Retinal pigment epithelial cell (primary cell): ENCODE data around the gene KCNH3.
"Not testable (repeated sequence)": the region's sequence is repeated elsewhere in the genome, so short reads cannot be mapped to it uniquely, and the experiment has no call there.

Experiments
- DNase-seq: peaks from one replicate; pipeline ENCODE4 v3.0.0-alpha.2; 2010; ENCODE audit warnings: low read depth
- H3K4me3 ChIP-seq: 2 replicates; pipeline ENCODE4 v1.5.1; 2011; ENCODE audit warnings: mild to moderate bottlenecking, low read length, control low read depth, moderate library complexity
- TF ChIP-seq, protein P1 (sequence below): conservative IDR thresholded peaks from 2 replicates; pipeline ENCODE4 v1.5.1; 2011; ENCODE audit warnings: low read depth, low read length, control low read depth, inconsistent platforms

Gene KCNH3

GRCh38 chr12:49587174-49587908 is 48.5 kb downstream of the KCNH3 start:
- no peak for DNase-seq
- TF ChIP-seq, protein P1, sequence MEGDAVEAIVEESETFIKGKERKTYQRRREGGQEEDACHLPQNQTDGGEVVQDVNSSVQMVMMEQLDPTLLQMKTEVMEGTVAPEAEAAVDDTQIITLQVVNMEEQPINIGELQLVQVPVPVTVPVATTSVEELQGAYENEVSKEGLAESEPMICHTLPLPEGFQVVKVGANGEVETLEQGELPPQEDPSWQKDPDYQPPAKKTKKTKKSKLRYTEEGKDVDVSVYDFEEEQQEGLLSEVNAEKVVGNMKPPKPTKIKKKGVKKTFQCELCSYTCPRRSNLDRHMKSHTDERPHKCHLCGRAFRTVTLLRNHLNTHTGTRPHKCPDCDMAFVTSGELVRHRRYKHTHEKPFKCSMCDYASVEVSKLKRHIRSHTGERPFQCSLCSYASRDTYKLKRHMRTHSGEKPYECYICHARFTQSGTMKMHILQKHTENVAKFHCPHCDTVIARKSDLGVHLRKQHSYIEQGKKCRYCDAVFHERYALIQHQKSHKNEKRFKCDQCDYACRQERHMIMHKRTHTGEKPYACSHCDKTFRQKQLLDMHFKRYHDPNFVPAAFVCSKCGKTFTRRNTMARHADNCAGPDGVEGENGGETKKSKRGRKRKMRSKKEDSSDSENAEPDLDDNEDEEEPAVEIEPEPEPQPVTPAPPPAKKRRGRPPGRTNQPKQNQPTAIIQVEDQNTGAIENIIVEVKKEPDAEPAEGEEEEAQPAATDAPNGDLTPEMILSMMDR: peak; percentile 10
- no peak overlapping the region for H3K4me3 ChIP-seq

DNA sequence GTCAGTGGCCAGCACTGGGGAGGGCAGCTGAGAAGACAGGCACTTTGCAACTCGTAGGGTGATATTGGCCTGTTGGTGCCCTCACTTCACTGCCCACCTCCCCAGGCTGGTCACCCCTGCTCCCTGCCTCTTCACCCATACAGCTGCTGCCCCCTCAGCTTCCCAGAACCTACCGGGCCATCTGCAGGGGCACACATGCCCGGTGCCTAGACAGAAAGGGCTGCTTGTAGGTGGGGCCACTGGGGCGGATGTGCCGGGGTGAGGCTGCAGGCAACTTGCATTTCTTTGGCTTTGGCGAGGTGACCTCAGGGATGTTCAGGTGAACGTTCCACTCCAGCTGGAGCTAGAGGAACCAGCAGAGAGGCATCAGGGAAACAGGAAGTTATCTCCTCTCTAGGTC is 49.5 kb downstream of the KCNH3 start:
- TF ChIP-seq, protein P1: no peak
- no peak overlapping the region for H3K4me3 ChIP-seq
- no peak for DNase-seq

- no peak for DNase-seq
- TF ChIP-seq, protein P1: no peak
- H3K4me3 ChIP-seq: no peak overlapping the region
Observed at GRCh38 chr12:49588721-49589516, 50.1 kb downstream of the KCNH3 start.

GRCh38 chr12:49598527-49598926 is 59.7 kb downstream of the KCNH3 start:
- no peak for DNase-seq
- no peak overlapping the region for H3K4me3 ChIP-seq
- TF ChIP-seq, protein P1: no peak

- H3K4me3 ChIP-seq: no peak overlapping the region
- no peak for DNase-seq
- TF ChIP-seq, protein P1: no peak
Observed at GRCh38 chr12:49599961-49600360, 61.1 kb downstream of the KCNH3 start.

DNA sequence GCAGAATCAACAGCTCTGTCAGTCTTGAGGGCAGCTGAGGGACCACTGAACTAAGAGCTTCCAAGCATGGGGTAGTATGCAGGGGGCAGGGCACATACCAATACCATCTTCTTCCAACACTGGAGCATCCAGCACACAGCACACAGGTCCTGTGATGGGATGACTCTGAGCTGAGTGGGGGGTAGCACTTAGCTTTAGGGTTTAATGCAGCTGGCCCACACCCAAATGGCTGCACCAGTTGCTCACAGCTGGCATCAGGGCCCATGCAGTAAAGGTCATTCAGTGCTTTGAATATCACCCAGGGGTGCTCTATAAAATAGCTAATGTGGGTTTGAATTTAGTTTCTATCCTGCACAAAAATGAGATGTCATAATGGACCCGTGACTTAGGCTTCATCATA is 64.9 kb downstream of the KCNH3 start:
- TF ChIP-seq, protein P1: no peak
- H3K4me3 ChIP-seq: no peak overlapping the region
- no peak for DNase-seq

DNA sequence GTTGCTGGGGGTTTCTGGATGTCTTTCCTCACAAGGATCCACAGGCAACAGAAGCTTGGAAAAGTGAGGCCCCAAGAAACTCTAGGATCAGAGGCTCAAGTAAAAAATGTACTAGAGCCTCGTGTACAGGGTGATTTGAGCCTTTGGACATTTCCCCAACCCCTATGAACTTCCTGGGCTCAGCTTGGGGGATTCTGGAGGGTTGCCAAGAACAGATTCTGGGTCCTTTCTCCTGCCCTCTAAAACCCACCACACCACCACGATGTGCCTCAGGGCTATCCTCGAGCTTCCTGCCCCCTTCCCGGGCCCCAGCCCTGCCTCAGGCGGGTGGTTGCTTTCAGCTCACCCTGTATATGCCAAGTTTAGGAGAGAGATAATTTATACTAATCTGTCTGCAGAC is 66.0 kb downstream of the KCNH3 start:
- DNase-seq: no peak
- H3K4me3 ChIP-seq: no peak overlapping the region
- TF ChIP-seq, protein P1: no peak

DNA sequence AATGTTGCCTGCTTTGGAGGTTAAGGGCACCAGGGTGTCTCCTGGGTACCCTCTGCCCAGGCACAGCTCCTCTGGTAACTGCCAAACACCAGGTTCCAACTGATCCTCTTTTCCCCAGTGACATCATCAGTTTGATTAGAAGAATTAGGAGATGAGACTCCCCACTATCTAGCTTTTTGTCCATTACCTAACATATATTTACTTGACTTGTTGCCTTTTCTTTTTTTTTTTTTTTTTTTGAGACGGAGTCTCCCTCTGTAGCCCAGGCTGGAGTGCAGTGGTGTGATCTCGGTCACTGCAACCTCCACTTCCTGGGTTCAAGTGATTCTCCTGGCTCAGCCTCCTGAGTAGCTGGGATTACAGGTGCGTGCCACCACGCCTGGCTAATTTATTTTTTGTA is 66.7 kb downstream of the KCNH3 start, which contains the start of gene FAM186B:
Gene FAM186B, minus strand, starts transcription at position 101 of the 400 bp plus-strand sequence. CDS start 162 bp downstream, outside the sequence.
- not testable (repeated sequence) for H3K4me3 ChIP-seq, DNase-seq
